SK-N-SH treated with all-trans-retinoic acid at 6 μM for 48 hours (cell line): ENCODE results near the gene ATN1.

Experiments
- ATAC-seq: fragments of 200-7000 bp; cut with Tn5 transposase; 3 replicates; pipeline ENCODE4 v1.9.1; 2020; ENCODE audit warnings: mild to moderate bottlenecking, moderate library complexity
- ARNTL ChIP-seq: fragments of 450-650 bp; formaldehyde crosslinking; IDR thresholded peaks from 2 replicates; pipeline ENCODE4 v1.5.0; 2020; ENCODE audit warnings: low read depth, mild to moderate bottlenecking, moderate library complexity, borderline replicate concordance
- CSDC2 ChIP-seq: fragments of 250-450 bp; sonication (Bioruptor Pico); IDR thresholded peaks from 2 replicates; pipeline ENCODE4 v1.5.0; 2020; ENCODE audit warnings: mild to moderate bottlenecking, moderate library complexity
- ESRRG ChIP-seq: fragments of 250-450 bp; sonication (Bioruptor Pico); IDR thresholded peaks from 2 replicates; pipeline ENCODE4 v1.6.1; 2021; ENCODE audit warnings: mild to moderate bottlenecking
- ISL1 ChIP-seq: fragments of 250-450 bp; sonication (Bioruptor Pico); IDR thresholded peaks from 2 replicates; pipeline ENCODE4 v2.1.2; 2022; ENCODE audit warnings: mild to moderate bottlenecking, moderate library complexity
- PPARA ChIP-seq: fragments of 250-450 bp; sonication (Bioruptor Pico); IDR thresholded peaks from 2 replicates; pipeline ENCODE4 v1.5.0; 2020; ENCODE audit warnings: mild to moderate bottlenecking, borderline replicate concordance
- RARB ChIP-seq: fragments of 250-450 bp; sonication (Bioruptor Pico); IDR thresholded peaks from 2 replicates; pipeline ENCODE4 v1.8.0; 2021; ENCODE audit warnings: mild to moderate bottlenecking, moderate library complexity
- SNAI2 ChIP-seq: fragments of 250-450 bp; sonication (Bioruptor Pico); IDR thresholded peaks from 2 replicates; pipeline ENCODE4 v1.5.0; 2020; ENCODE audit warnings: mild to moderate bottlenecking, moderate library complexity
- TCF4 ChIP-seq: fragments of 250-450 bp; sonication (Bioruptor Pico); IDR thresholded peaks from 2 replicates; pipeline ENCODE4 v1.8.0; 2021; ENCODE audit warnings: mild to moderate bottlenecking, moderate library complexity, borderline replicate concordance
- TOX ChIP-seq: fragments of 250-450 bp; sonication (Bioruptor Pico); IDR thresholded peaks from 2 replicates; pipeline ENCODE4 v1.8.0; 2021; ENCODE audit warnings: mild to moderate bottlenecking, moderate library complexity, borderline replicate concordance
- TSHZ2 ChIP-seq: fragments of 250-450 bp; sonication (Bioruptor Pico); IDR thresholded peaks from 2 replicates; pipeline ENCODE4 v1.5.0; 2020; ENCODE audit warnings: mild to moderate bottlenecking, moderate library complexity
- ZC3H10 ChIP-seq: fragments of 250-450 bp; sonication (Bioruptor Pico); IDR thresholded peaks from 2 replicates; pipeline ENCODE4 v1.5.1; 2021; ENCODE audit warnings: mild to moderate bottlenecking, moderate library complexity
- ZFP3 ChIP-seq: fragments of 250-450 bp; sonication (Bioruptor Pico); IDR thresholded peaks from 2 replicates; pipeline ENCODE4 v1.5.0; 2020; ENCODE audit warnings: mild to moderate bottlenecking, moderate library complexity
- ZNF565 ChIP-seq: fragments of 450-650 bp; formaldehyde crosslinking; conservative IDR thresholded peaks from 2 replicates; pipeline ENCODE4 v1.5.0; 2020; ENCODE audit warnings: low read depth, mild to moderate bottlenecking, moderate library complexity
- ZNF70 ChIP-seq: fragments of 450-650 bp; formaldehyde crosslinking; IDR thresholded peaks from 2 replicates; pipeline ENCODE4 v1.5.0; 2020; ENCODE audit warnings: mild to moderate bottlenecking, moderate library complexity
- ZNF8 ChIP-seq: fragments of 450-650 bp; formaldehyde crosslinking; IDR thresholded peaks from 2 replicates; pipeline ENCODE4 v1.5.0; 2020; ENCODE audit warnings: mild to moderate bottlenecking, moderate library complexity
- TF ChIP-seq, protein P1 (sequence below): fragments of 250-450 bp; sonication (Bioruptor Pico); IDR thresholded peaks from 2 replicates; pipeline ENCODE4 v1.8.0; 2020; ENCODE audit warnings: mild to moderate bottlenecking, moderate library complexity, borderline replicate concordance
- TF ChIP-seq, protein P2 (sequence below): fragments of 250-450 bp; sonication (Bioruptor Pico); IDR thresholded peaks from 2 replicates; pipeline ENCODE4 v1.5.1; 2020; ENCODE audit warnings: low read depth, mild to moderate bottlenecking, moderate library complexity

ATN1 gene

GRCh38 chr12:6899837-6900519 lies 27.8 kb upstream of the ATN1 start:
- ATAC-seq = no peak
- TF ChIP-seq TOX (CRISPR knock-in tag) (no peak), ZC3H10 (CRISPR knock-in tag) (no peak), SNAI2 (no peak), TSHZ2 (CRISPR knock-in tag) (no peak), PPARA (CRISPR knock-in tag) (no peak), ZNF565 (CRISPR knock-in tag) (no peak), ESRRG (CRISPR knock-in tag) (no peak)
- TF ChIP-seq, protein P1, sequence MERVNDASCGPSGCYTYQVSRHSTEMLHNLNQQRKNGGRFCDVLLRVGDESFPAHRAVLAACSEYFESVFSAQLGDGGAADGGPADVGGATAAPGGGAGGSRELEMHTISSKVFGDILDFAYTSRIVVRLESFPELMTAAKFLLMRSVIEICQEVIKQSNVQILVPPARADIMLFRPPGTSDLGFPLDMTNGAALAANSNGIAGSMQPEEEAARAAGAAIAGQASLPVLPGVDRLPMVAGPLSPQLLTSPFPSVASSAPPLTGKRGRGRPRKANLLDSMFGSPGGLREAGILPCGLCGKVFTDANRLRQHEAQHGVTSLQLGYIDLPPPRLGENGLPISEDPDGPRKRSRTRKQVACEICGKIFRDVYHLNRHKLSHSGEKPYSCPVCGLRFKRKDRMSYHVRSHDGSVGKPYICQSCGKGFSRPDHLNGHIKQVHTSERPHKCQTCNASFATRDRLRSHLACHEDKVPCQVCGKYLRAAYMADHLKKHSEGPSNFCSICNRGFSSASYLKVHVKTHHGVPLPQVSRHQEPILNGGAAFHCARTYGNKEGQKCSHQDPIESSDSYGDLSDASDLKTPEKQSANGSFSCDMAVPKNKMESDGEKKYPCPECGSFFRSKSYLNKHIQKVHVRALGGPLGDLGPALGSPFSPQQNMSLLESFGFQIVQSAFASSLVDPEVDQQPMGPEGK (CRISPR knock-in tag) = no peak
- TF ChIP-seq, all 23 proteins: peak for 0

DNA sequence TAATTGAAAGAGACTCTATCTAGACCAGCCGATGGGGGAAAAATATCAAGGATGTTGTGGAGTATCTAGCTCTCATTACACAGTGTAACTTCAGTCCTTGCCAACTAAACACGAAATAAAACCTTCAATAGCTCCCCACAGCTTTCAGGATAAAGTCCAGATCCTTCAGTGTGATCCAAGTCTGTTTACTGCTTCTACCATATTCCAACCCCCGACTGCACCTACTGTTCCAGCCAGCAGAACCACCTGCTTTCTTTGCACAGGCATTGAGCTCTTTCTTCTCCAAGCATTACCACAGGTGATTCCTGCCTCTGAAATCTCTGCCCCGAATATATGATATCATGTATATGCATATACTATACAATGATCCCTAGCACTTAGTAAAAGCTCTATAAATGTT lies 25.3 kb upstream of the ATN1 start:
- TF ChIP-seq CSDC2 (CRISPR knock-in tag) = no peak
- no peak for TF ChIP-seq ISL1 (CRISPR knock-in tag)
- ATAC-seq = no peak

DNA sequence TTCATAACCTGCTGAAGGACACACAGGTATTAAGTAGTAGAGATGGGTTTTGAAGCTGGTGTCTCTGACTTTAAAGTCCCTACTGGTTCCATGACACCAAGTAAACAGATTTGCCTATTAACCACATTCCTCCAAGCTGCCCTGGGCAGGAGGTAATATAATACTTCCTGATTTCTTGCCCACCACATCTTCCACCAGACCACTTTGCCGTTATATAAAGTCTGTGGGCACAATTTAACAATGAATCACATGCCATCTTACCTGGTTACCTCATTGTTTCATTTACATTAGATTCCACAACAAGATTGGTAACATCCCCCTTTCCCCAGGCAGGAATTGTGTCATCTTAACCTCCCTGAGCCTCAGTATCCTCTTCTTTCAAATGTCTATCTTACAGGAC lies 24.0 kb upstream of the ATN1 start:
- no peak for TF ChIP-seq ARNTL (CRISPR knock-in tag)
- TF ChIP-seq PPARA (CRISPR knock-in tag) = no peak
- TF ChIP-seq TSHZ2 (CRISPR knock-in tag) = no peak
- TF ChIP-seq ZNF70 (CRISPR knock-in tag) = no peak
- TF ChIP-seq ZFP3 (CRISPR knock-in tag) = no peak
- no peak for TF ChIP-seq ZNF8 (CRISPR knock-in tag)
- no peak for TF ChIP-seq TCF4 (CRISPR knock-in tag)
- TF ChIP-seq ISL1 (CRISPR knock-in tag) = no peak
- TF ChIP-seq RARB (CRISPR knock-in tag) = no peak
- ATAC-seq = no peak

GRCh38 chr12:6904280-6905276 lies 23.2 kb upstream of the ATN1 start, which contains the start of gene LRRC23:
Gene LRRC23 (plus strand): TSS chr12:6904822. CDS start chr12:6905634, 812 bp downstream.
- TF ChIP-seq ZNF70 (CRISPR knock-in tag) (no peak), ZNF8 (CRISPR knock-in tag) (no peak), RARB (CRISPR knock-in tag) (no peak), ZC3H10 (CRISPR knock-in tag) (no peak)
- TF ChIP-seq, protein P1 (CRISPR knock-in tag) = no peak
- TF ChIP-seq, protein P2, sequence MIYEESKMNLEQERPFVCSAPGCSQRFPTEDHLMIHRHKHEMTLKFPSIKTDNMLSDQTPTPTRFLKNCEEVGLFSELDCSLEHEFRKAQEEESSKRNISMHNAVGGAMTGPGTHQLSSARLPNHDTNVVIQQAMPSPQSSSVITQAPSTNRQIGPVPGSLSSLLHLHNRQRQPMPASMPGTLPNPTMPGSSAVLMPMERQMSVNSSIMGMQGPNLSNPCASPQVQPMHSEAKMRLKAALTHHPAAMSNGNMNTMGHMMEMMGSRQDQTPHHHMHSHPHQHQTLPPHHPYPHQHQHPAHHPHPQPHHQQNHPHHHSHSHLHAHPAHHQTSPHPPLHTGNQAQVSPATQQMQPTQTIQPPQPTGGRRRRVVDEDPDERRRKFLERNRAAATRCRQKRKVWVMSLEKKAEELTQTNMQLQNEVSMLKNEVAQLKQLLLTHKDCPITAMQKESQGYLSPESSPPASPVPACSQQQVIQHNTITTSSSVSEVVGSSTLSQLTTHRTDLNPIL = no peak

More at GRCh38 chr12:6904280-6905276, 23.2 kb upstream of the ATN1 start, which contains the start of gene LRRC23:
- peak; percentile 97 for ATAC-seq
